ENCODE results near the gene WBP2.

Gene WBP2

GRCh38 chr17:75826561-75827307 is 28.4 kb downstream of the WBP2 start:
- TF ChIP-seq, protein P1, sequence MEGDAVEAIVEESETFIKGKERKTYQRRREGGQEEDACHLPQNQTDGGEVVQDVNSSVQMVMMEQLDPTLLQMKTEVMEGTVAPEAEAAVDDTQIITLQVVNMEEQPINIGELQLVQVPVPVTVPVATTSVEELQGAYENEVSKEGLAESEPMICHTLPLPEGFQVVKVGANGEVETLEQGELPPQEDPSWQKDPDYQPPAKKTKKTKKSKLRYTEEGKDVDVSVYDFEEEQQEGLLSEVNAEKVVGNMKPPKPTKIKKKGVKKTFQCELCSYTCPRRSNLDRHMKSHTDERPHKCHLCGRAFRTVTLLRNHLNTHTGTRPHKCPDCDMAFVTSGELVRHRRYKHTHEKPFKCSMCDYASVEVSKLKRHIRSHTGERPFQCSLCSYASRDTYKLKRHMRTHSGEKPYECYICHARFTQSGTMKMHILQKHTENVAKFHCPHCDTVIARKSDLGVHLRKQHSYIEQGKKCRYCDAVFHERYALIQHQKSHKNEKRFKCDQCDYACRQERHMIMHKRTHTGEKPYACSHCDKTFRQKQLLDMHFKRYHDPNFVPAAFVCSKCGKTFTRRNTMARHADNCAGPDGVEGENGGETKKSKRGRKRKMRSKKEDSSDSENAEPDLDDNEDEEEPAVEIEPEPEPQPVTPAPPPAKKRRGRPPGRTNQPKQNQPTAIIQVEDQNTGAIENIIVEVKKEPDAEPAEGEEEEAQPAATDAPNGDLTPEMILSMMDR (IDR thresholded peaks at IDR 0.05; ENCODE audit: low read depth, low read length), result no peak
- DNase-seq (ENCODE audit: extremely low read depth, low read depth), result no peak

- no peak for DNase-seq (ENCODE audit: extremely low read depth, low read depth)
- TF ChIP-seq, protein P1 (IDR thresholded peaks at IDR 0.05; ENCODE audit: low read depth, low read length), result no peak
Observed at GRCh38 chr17:75825748-75826370, 29.3 kb downstream of the WBP2 start.

GRCh38 chr17:75825149-75825552 is 30.0 kb downstream of the WBP2 start:
- no peak for DNase-seq (ENCODE audit: extremely low read depth, low read depth)
- TF ChIP-seq, protein P1 (IDR thresholded peaks at IDR 0.05; ENCODE audit: low read depth, low read length), result no peak

DNA sequence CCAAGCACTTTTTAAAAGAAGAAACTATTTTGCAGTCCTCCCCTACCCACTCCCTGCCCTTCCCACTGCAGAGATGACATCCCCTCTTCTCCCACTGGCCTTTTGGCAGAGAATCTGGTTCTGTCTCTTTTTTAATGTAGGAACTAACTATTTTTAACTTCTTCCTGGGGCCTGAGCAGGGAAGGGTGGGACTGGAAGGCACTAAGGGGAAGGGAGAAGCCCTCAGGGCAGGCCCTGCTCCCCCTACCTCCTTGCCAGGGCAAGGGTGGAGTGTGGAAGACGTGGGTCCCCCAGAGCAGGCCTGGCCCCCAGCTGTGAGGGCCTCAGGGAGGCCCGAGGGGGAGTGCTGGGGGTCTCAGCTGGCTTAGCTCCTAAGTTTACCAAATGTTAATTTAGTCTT is 30.5 kb downstream of the WBP2 start:
- DNase-seq (ENCODE audit: extremely low read depth, low read depth), result no peak
- TF ChIP-seq, protein P1 (IDR thresholded peaks at IDR 0.05; ENCODE audit: low read depth, low read length), result no peak

- TF ChIP-seq, protein P1 (IDR thresholded peaks at IDR 0.05; ENCODE audit: low read depth, low read length), result no peak
- no peak for DNase-seq (ENCODE audit: extremely low read depth, low read depth)
Observed at GRCh38 chr17:75824050-75824552, 31.0 kb downstream of the WBP2 start.

- no peak for DNase-seq (ENCODE audit: extremely low read depth, low read depth)
- TF ChIP-seq, protein P1 (IDR thresholded peaks at IDR 0.05; ENCODE audit: low read depth, low read length), result no peak
Observed at GRCh38 chr17:75823257-75824041, 31.7 kb downstream of the WBP2 start.

Data from AG09319 (cell line).